ENCODE results near the gene EPS8L2. TPM values are rescaled to one million over a fixed set of nuclear protein-coding genes. Genes with fewer than 3 reads are reported as not detected.

EPS8L2 gene
- total RNA-seq, 1 experiment from 2014 or later: 264 TPM

Other genes with a start within 250 kb of the EPS8L2 start
- gene RNH1, start 199.0 kb upstream of the EPS8L2 start, total RNA-seq (2014; rRNA removed; shearing (Covaris generic); ENCODE audit: low replicate concordance): 271 and 316 TPM in 2 replicates
- 43.8 and 120 TPM in 2 replicates for gene HRAS, start 170.7 kb upstream of the EPS8L2 start, total RNA-seq (2014; rRNA removed; shearing (Covaris generic); ENCODE audit: low replicate concordance)
- 2.0 and 3.4 TPM in 2 replicates for gene LRRC56, start 168.7 kb upstream of the EPS8L2 start, total RNA-seq (2014; rRNA removed; shearing (Covaris generic); ENCODE audit: low replicate concordance)
- 6.7 and 18.4 TPM in 2 replicates for gene LMNTD2, start 145.5 kb upstream of the EPS8L2 start, total RNA-seq (2014; rRNA removed; shearing (Covaris generic); ENCODE audit: low replicate concordance)
- 107 and 124 TPM in 2 replicates for gene RASSF7, start 145.3 kb upstream of the EPS8L2 start, total RNA-seq (2014; rRNA removed; shearing (Covaris generic); ENCODE audit: low replicate concordance)
- gene PHRF1, start 129.8 kb upstream of the EPS8L2 start, total RNA-seq (2014; rRNA removed; shearing (Covaris generic); ENCODE audit: low replicate concordance): 36.5 and 42.6 TPM in 2 replicates
- gene IRF7, start 90.3 kb upstream of the EPS8L2 start, total RNA-seq (2014; rRNA removed; shearing (Covaris generic); ENCODE audit: low replicate concordance): 12.5 and 23.2 TPM in 2 replicates
- not detected in 2 replicates for gene CDHR5, start 81.3 kb upstream of the EPS8L2 start, total RNA-seq (2014; rRNA removed; shearing (Covaris generic); ENCODE audit: low replicate concordance)
- gene SCT, start 79.0 kb upstream of the EPS8L2 start, total RNA-seq (2014; rRNA removed; shearing (Covaris generic); ENCODE audit: low replicate concordance): not detected in 2 replicates
- not detected in 2 replicates for gene DRD4, start 69.0 kb upstream of the EPS8L2 start, total RNA-seq (2014; rRNA removed; shearing (Covaris generic); ENCODE audit: low replicate concordance)
- 37.8 and 52.4 TPM in 2 replicates for gene DEAF1, start 11.0 kb upstream of the EPS8L2 start, total RNA-seq (2014; rRNA removed; shearing (Covaris generic); ENCODE audit: low replicate concordance)
- gene TMEM80, start 10.4 kb upstream of the EPS8L2 start, total RNA-seq (2014; rRNA removed; shearing (Covaris generic); ENCODE audit: low replicate concordance): 6.3 and 15.6 TPM in 2 replicates
- 1,239 and 1,416 TPM in 2 replicates for gene TALDO1, start 41.2 kb downstream of the EPS8L2 start, total RNA-seq (2014; rRNA removed; shearing (Covaris generic); ENCODE audit: low replicate concordance)
- 27.5 and 45.0 TPM in 2 replicates for gene GATD1, start 71.3 kb downstream of the EPS8L2 start, total RNA-seq (2014; rRNA removed; shearing (Covaris generic); ENCODE audit: low replicate concordance)
- gene CEND1, start 83.9 kb downstream of the EPS8L2 start, total RNA-seq (2014; rRNA removed; shearing (Covaris generic); ENCODE audit: low replicate concordance): not detected in 2 replicates
- gene SLC25A22, start 92.0 kb downstream of the EPS8L2 start, total RNA-seq (2014; rRNA removed; shearing (Covaris generic); ENCODE audit: low replicate concordance): 12.5 and 13.6 TPM in 2 replicates
- gene PIDD1, start 99.0 kb downstream of the EPS8L2 start, total RNA-seq (2014; rRNA removed; shearing (Covaris generic); ENCODE audit: low replicate concordance): 16.7 and 36.1 TPM in 2 replicates
- 302 and 318 TPM in 2 replicates for gene RPLP2, start 103.7 kb downstream of the EPS8L2 start, total RNA-seq (2014; rRNA removed; shearing (Covaris generic); ENCODE audit: low replicate concordance)
- gene PNPLA2, start 112.7 kb downstream of the EPS8L2 start, total RNA-seq (2014; rRNA removed; shearing (Covaris generic); ENCODE audit: low replicate concordance): 11.6 and 15.3 TPM in 2 replicates
- 15.0 and 29.5 TPM in 2 replicates for gene CRACR2B, start 121.7 kb downstream of the EPS8L2 start, total RNA-seq (2014; rRNA removed; shearing (Covaris generic); ENCODE audit: low replicate concordance)
- gene CD151, start 126.7 kb downstream of the EPS8L2 start, total RNA-seq (2014; rRNA removed; shearing (Covaris generic); ENCODE audit: low replicate concordance): 873 and 905 TPM in 2 replicates
- gene POLR2L, start 136.3 kb downstream of the EPS8L2 start, total RNA-seq (2014; rRNA removed; shearing (Covaris generic); ENCODE audit: low replicate concordance): 90.2 and 103 TPM in 2 replicates
- gene TSPAN4, start 136.6 kb downstream of the EPS8L2 start, total RNA-seq (2014; rRNA removed; shearing (Covaris generic); ENCODE audit: low replicate concordance): 250 and 324 TPM in 2 replicates
- 146 and 165 TPM in 2 replicates for gene CHID1, start 204.6 kb downstream of the EPS8L2 start, total RNA-seq (2014; rRNA removed; shearing (Covaris generic); ENCODE audit: low replicate concordance)
- gene AP2A2, start 219.6 kb downstream of the EPS8L2 start, total RNA-seq (2014; rRNA removed; shearing (Covaris generic); ENCODE audit: low replicate concordance): 49.4 and 52.6 TPM in 2 replicates